Brain pericyte (primary cell): ENCODE results near the gene TCF7L1.
A peak's percentile ranks its signal among the peaks of the same experiment; 100 is the strongest.
"Not testable (repeated sequence)": the region's sequence is repeated elsewhere in the genome, so short reads cannot be mapped to it uniquely, and the experiment has no call there.

Source experiments
- DNase-seq: peaks from one replicate; pipeline ENCODE4 v3.0.0-alpha.2; 2012; ENCODE audit warnings: low read depth, low spot score

The TCF7L1 gene

DNA sequence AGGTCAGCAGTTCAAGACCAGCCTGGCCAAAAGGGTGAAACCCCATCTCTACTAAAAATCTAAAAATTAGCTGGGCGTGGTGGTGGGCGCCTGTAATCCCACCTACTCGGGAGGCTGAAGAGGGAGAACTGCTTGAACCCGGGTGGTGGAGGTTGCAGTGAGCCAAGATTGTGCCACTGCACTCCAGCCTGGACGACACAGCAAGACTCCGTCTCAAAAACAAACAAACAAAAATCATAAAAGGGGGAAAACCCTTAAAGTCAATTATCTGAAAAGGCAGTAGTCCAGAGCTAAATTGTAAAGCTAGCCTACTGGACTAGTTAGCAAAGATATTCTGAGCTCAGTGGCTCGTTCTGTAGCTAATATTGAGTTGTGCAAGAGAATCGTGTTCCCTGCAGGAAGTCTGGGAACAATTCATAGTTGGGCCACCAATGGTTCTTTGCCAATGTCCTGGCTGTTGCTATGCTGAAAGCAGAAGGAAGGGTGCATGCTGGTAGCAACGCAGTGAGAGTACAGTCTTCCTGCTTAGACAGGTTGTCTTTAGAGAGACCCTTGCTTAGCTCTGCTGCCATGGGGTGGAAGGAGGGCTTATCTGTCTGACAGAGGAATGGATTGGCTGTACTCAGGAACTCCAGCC is 190.3 kb downstream of the TCF7L1 start:
- DNase-seq, result no peak

DNA sequence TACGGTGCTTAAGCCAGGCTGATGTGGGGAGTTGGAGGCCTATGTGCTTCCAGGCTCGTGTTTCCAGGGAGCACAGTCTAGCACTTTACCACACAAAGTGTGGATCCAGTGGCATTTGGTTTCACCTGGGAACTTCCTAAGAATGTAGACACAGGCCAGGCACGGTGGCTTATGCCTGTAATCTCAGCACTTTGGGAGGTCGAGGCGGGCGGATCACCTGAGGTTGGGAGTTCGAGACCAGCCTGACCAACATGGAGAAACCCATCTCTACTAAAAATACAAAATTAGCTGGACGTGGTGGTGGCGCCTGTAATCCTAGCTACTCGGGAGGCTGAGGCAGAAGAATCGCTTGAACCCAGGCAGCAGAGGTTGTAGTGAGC is 190.8 kb downstream of the TCF7L1 start:
- DNase-seq, result not testable (repeated sequence)

DNA sequence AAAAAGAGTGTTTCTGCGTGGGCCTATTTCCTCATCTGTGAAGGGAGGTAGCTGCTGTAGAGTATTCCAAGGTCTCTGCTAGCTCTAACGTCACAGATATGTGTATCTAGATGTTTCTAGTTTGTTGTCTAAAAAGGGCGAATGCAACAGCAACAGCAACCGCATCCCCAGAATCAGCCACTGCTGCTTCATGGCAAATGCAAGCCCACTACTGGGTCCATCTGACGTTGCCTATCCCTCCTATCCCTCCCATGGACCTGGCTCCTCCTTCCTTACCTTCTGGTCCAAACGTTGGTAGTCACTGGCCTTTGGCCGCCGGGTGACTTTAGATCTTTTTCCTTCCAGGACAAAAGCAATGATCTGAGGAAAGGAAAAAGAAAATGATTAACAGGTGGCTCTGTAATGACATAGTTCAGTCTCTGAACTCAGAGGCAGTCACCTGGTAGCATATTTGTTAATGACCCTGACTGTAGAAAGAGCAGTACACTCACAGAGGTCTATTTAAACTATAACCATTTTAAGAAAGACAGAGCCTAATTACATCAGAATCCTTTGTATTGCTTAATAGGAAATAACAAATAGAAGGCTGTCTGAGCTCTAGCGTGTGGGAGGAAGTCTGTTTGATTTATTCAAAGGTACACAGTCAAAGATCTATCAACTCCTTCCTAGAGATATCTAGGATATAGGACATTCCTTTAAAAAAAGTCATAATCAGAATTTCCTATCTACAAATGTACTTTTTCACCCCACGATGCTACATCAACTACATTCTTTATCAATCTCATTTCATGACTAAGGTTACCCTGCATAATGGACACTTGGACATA is 191.7 kb downstream of the TCF7L1 start:
- DNase-seq, result no peak

DNA sequence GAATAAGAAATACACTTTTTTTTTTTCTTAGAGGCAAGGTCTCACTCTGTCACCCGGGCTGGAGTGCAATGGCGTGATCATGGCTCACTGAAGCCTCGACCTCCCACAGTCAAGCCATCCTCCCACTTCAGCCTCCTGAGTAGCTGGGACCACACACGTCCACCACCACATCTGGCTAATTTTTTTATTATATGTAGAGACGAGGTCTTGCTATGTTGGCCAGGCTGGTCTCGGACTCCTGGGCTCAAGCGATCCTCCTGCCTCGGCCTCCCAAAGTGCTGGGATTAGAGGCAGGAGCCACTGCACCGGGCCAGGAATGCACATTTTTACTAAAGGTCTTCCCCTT is 192.2 kb downstream of the TCF7L1 start:
- no peak for DNase-seq

DNA sequence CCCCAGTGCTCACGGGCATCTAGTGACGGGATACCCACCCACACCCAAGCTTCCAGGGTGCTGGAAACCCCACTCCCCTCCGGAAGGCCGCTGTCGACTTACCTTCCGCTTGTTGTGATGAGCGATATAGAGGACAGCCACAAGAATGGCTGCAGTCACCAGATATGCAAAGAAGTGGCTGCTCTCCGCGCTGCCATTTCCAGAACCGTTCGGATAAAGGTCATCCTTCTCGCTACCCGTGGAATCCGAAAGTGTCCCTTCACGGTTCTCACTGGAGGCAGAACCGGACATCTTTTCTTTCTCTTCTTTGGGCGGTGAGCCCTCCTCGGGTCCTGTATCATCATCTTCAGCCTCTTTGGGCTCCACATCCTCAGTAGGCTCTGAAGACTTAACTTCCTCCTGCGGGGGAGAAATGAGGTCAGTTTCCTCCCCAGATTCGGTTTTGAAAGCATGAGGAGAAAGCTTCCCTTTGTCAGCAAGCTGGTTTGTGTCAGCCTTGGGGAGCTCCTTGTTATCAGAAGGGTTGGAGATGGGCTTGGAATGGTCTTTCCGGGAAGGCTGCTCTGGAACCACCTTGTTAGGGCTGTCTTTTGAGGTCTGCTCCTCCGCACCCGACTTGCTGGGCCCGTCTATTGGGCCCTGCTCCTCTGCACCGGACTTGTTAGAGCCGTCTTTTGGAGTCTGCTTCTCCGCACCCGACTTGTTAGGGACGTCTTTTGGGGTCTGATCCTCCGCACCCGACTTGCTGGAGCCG is 193.4 kb downstream of the TCF7L1 start:
- no peak for DNase-seq

DNA sequence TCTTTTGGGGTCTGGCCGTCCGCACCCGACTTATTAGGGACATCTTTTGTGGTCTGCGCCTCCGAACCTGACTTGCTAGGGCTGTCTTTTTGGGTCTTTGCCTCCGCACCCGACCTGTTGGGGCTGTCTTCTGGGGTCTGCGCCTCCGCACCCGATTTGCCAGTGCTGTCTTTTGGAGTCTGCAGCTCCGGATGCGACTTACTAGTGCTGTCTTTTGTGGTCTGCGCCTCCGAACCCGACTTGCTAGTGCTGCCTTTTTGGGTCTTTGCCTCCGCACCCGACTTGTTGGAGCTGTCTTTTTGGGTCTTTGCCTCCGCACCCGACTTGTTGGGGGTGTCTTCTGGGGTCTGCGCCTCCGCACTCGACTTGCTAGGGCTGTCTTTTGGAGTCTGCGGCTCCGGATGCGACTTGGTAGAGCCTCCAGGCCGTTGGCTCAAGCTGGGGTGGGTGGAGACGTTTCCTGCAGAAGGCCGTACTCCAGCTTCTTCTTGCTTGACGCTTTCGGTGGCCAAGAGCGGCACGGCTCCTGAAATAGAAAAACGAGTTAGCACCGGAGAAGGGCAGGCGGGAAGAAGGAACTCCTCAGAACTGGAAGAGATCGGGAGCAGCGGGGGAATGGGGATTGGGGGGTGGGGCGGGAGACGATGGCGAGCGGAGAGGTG is 194.1 kb downstream of the TCF7L1 start:
- DNase-seq, result no peak

DNA sequence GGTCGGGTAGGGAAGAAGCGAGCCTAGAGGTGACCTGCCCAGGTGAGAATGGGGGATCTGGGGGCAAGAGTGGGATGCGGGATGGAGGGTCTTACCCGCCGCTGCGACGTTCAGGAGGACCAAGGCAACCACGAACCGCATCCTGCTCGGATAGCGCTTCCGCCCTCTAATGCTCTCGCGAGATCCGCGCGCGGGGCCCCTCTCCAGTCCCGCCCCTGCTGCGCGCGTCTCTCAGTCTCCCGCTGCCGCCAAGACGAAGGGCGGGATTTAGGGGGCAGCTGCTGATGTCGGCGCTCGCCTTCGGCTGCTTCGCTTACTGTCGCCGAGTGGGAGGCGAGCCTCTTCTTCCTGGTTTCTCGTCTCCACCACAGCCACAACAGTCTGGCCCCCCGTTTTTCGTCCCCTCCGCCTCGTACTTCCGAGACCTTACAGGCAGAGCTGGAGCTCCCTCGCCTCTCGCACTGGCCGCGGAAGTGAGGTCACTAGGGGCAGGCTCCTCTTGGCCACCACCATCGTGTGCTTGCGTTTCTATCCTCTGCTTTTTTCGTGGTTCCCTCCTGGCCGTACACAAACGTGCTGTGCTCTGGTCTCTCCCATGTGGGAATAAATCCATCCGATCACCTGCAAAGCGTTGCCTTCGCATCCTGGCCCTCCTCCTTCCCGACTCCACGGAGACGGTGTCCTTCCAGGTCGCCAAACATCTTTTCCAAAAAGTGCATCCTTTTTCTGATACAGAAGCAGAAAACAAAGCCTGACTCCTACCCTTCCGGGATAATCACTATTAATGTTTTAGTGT is 194.8 kb downstream of the TCF7L1 start, which contains the start of gene TGOLN2:
TSS of gene TGOLN2 (minus strand) at position 168 of the 796 bp plus-strand sequence. CDS start at position 141, 27 bp downstream.
- DNase-seq, result peak; percentile 59

DNA sequence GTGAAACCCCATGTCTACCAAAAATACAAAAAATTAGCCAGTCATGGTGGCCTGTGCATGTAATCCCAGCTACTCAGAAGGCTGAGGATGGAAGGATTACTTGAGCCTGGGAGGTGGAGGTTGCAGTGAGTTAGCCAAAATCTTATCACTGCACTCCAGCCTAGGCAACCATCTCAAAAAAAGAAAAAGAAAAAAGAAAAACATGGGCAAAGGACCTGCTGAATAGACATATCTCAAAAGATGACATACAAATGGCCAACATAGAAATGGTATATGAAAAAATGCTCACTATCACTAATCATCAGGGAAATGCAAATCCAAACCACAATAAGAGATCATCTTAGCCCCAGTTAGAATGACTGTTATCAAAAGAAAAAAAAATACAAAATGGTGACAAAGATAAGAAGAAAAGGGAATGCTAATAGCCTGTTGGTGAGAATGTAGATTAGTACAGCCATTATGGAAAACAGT is 196.0 kb downstream of the TCF7L1 start:
- no peak for DNase-seq

DNA sequence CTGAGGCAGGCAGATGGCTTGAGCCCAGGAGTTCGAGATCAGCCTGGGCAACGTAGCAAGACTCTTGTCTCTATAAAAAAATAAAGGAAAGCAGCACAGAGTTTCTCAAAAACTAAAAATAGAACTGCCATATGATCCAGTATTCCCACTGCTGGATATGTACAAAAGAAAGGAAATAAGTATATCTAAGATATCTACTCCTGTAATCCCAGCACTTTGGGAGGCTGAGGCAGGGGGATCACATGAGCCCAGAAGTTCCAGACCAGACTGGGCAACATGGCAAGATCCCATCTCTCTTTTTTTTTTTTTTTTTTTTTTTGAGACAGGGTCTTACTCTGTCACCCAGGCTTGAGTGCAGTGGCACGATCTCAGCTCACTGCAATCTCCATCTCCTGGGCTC is 196.5 kb downstream of the TCF7L1 start:
- not testable (repeated sequence) for DNase-seq

DNA sequence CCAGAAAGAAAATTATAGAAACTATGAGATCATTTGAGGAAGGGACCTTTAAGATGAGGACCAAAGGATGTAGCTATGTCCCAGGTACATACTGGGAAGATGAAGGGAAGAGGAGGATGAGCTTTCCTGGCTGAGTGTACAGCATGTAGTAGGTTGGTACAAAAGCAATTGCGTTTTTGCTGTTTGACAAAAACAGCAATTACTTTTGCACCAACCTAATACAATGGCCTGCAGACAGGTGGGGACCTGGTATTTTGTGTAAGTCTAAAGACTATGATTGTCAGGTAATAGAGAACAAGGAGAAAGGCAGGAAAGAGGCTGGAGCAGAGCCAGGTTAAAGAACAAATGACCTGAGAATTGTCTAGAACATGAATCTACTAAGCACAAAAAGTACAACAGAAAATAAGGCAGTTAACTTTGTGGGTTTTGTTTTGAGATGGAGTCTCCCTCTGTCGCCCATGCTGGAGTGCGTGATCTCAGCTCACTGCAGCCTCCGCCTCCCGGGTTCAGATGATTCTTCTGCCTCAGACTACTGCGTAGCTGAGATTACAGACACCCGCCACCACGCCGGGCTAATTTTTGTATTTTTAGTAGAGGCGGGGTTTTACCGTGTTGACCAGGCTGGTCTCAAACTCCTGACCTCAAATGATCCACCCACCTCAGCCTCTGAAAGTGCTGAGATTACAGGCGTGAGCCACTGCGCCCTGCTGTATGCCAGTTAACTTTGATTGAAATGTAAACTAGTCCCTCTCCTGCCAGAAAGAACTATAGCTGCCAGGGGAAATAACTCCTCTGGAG is 197.8 kb downstream of the TCF7L1 start:
- DNase-seq, result no peak

DNA sequence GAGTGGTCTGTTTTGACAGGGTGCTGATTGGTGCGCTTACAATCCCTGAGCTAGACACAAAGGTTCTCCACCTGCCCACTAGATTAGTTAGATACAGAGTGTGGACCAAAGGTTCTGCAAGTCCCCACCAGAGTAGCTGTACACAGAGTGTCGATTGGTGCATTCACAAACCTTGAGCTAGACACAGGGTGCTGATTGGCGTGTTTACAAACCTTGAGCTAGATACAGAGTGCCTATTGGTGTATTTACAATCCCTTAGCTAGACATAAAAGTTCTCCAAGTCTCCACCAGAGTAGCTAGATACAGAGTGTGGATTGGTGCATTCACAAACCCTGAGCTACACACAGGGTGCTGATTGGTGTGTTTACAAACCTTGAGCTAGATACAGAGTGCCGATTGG is 200.7 kb downstream of the TCF7L1 start:
- DNase-seq, result not testable (repeated sequence)

DNA sequence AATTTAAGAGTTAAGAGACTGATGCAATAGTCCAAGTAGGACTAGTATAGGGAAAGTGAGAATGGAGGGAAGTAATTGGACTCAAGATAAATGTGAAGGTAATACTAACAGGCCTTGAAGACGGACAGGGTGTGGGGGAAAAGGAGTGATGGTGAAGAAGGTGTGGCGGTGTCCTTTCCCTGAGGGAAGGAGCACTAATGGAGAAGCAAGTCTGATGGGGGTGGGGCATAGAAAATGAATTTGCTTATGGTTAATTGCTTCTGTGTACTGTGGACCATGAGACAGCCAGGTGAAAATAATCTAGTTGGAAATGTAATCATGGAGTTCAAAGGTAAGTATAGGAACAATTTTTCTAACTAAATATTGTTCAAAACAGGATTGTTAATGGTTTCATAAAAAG is 201.7 kb downstream of the TCF7L1 start:
- no peak for DNase-seq

DNA sequence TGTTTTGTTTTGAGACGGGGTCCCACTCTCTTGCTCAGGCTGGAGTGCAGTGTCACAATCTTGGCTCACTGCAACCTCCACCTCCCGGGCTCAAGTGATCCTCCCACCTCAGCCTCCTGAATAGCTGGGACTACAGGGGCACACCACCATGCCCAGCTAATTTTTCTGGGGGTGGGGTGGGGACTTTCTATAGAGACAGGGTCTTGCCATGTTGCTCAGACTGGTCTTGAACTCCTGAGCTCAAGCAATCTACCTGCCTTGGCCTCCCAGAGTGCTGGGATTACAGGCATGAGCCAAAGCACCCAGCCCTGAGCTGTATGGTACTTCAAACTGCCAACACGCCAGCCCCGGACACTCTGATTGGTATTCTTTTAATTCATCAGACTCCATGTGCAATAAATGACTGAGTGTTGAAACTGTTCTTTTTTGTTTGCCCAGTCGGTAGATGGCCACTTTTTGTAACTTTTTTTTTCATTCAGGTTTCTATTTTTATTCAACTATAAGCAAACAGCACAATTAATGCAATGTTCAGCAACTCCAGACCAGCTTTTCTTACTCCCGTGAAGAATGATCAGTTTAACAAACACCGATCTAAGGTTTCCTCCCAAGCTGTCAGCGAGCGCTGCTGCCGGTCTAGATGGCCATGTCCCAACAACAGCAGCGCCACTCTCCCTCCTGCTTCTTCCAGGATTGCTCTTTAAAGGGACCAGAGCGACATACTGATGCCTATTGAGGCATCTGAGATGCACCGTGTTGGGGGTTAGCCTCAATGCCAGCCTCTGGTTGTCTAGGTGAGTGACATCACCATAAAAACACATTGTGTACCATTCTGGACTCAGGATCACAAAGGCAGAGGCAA is 207.1 kb downstream of the TCF7L1 start:
- no peak for DNase-seq

DNA sequence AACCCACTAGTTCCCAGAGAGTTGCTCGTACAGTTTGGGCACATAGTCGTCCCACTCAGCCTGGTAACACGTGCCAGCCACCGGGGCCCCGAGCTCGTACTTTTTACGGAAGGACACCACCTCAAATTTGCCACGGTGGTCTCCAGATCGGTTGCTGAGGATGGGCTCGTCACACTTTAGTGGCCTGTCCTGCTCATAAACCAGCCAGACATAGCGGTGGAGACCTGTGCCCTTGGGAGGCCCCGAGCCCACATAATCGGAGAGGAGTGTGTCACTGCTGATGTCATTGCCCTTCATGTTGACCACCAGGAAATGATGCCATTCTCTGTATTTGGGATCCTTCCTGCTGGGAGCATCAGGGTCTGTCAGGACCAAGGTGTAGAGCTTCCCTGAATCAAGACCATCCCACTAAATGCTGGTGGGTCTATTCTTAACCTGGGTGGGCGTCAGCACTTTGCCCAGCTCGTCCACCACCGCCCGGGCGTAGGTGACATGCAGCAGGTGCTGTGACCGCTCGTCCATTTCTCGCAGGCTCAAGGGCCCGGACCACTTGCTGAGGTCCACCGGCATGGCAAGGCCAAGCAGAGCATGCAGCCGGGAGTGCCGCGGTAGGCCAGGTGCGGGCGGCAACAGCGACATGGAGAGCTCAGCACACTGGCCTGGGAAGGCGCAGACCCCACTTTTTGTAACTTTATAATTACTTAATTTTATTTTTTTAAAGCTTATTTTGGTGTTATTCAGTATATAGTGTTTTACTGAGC is 208.3 kb downstream of the TCF7L1 start:
- DNase-seq, result no peak

DNA sequence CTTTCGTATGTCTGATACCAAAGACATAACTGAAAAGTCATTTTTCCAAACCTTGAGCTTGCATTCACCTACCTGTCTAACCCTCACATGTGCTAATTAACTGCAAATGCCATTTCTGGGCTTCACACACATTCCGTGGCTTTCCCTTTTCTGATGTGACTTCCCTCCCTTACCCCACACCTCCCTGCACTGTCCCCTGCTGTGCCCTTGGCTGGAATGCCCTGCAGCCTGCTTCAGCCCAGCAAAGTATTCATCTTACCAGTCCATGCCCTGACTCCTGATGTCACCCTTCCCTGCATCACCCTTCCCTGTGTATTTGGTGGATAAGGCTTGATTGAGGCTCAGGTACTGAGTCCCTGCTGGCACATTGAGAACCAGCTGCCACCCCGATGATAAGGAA is 209.0 kb downstream of the TCF7L1 start:
- no peak for DNase-seq

DNA sequence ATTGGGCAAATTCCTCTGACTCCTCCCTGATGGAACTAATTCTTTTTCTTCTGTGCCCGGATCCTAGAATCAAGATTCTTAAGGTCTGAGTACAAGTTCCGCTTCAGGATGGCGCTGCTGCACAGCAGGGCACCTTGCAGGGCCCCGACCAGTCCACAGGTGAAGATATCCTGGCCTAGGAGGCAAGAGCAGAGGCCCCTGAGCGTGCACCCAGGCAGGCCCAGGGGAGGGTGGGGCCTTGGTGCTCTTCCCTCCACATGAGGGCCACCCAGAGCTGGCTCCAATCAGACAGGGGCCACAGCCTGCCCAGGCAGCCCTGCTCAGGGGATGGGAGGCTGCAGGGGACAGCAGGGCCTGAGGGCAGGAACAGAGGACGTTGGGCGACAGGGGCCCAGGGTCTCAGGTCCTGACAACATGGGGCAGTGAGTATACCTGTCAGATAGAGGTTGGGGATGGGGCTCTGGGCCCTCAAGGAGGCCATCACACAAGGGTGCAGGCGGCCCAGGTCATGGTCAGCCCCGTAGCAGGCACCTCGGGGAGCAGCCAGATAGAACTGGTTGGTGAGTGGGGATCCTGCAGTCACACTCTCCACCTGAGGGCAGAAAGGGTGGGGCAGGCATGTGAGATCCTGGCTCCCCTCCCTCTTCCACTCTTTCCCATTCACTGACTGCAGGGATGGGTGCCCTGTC is 210.2 kb downstream of the TCF7L1 start:
- DNase-seq, result not testable (repeated sequence)

DNA sequence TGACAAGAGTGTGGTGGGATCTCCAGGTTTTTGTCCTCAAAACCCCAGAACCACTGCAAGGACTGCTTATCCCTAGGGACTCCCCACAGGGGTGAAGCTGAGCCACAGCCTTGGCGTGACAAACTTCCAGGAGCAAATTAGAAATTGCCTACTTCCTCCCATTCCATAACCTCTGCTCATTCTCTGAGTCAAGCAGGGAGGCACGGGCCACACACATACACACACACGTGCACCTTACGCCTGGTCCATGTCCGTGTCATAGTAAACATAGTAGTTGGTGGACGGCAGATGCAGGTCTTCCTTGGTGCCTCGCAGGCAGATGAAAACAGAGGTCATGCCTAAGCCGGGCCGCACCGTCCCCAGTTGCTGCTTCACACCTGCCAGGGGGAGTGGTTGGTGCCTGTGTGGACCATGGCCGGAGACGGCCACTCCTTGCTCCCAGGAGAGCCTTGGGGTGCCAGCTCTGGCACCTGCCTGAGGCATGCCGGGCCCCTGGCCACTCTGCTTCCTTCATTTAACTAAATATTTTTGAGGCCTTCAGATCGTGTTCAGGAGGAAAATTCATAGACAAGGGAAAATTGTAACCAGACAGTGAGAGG is 211.3 kb downstream of the TCF7L1 start:
- DNase-seq, result no peak
